ENCODE results near the gene CABP1.

Gene CABP1

DNA sequence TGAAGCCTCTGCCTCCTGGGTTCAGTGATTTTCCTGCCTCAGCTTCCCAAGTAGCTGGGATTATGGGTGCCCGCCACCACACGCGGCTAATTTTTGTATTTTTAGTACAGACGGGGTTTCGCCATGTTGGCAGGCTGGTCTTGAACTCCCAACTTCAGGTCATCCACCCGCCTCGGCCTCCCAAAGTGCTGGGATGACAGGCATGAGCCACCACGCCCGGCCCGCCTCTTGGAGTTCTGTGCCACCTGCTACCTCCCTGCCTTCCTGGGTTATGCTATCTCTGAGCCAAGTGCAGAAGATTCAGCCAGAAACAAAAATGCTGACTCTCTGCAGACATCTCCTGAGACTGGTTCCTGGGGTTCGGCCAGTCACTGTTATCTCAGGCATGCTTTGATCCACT, 13.2 kb downstream of the CABP1 start:
- H3K4me1 ChIP-seq (ENCODE audit: control insufficient read depth, insufficient read depth, low read length), result peaks cover 10% of the 10 kb centered on the region; the same call in 1 of the 2 replicates

DNA sequence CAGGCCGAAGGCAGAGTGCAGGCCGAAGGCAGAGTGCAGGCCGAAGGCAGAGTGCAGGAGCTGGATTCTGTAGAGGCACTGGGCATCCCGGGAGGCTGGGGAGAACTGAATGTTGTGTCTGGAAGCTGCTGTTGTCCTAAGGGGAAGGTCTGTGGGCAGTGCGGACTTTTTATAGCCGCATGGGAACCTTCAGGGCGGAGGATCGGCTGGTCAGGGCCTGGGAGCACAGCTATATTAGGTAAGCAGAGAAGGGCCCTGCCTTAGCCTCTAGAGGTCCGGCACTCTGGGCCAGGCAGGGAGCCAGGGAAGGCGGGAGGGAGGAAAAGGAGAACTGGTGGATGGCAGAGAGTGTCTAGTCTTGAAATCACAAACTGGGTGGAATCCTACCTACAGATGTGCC, 14.2 kb downstream of the CABP1 start:
- Histone ChIP-seq H3K4me3 (ENCODE audit: low read depth, low read length) (no peak overlapping the region), H3K27ac (ENCODE audit: low read depth, low read length) (no peak overlapping the region), H3K9me3 (ENCODE audit: control insufficient read depth, insufficient read depth, low read length) (no peaks in the 10 kb centered on the region), H3K36me3 (ENCODE audit: control insufficient read depth, insufficient read depth, low read length) (no peaks in the 10 kb centered on the region), H3K27me3 (ENCODE audit: control insufficient read depth, insufficient read depth, low read length) (no peaks in the 10 kb centered on the region), H3K4me1 (ENCODE audit: control insufficient read depth, insufficient read depth, low read length) (peaks cover 10% of the 10 kb centered on the region; the same call in 1 of the 2 replicates), H3K9ac (ENCODE audit: low read depth, low read length) (no peak overlapping the region)

More for the DNA sequence above, 13.2 kb downstream of the CABP1 start:
- Histone ChIP-seq H3K36me3 (ENCODE audit: control insufficient read depth, insufficient read depth, low read length) (no peaks in the 10 kb centered on the region), H3K9ac (ENCODE audit: low read depth, low read length) (no peak overlapping the region), H3K27me3 (ENCODE audit: control insufficient read depth, insufficient read depth, low read length) (no peaks in the 10 kb centered on the region), H3K4me3 (ENCODE audit: low read depth, low read length) (no peak overlapping the region), H3K27ac (ENCODE audit: low read depth, low read length) (no peak overlapping the region), H3K9me3 (ENCODE audit: control insufficient read depth, insufficient read depth, low read length) (no peaks in the 10 kb centered on the region)

DNA sequence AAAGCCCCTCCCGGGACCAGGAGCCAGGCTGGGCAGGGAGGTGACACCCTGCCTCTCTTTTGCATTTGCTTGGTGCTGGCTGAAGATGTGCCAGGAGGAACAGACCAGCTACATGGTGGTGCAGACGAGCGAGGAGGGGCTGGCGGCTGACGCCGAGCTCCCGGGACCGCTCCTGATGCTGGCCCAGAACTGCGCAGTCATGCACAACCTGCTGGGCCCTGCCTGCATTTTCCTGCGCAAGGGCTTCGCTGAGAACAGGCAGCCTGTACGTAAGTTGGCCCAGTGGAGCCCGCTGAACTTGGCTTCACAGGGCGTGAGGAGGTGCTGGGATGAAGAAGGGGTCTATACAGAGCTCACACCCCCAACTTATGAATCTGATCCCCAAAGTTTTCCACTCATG, 15.6 kb downstream of the CABP1 start:
- Histone ChIP-seq H3K9me3 (ENCODE audit: control insufficient read depth, insufficient read depth, low read length) (no peaks in the 10 kb centered on the region), H3K9ac (ENCODE audit: low read depth, low read length) (no peak overlapping the region), H3K27ac (ENCODE audit: low read depth, low read length) (no peak overlapping the region), H3K27me3 (ENCODE audit: control insufficient read depth, insufficient read depth, low read length) (no peaks in the 10 kb centered on the region), H3K36me3 (ENCODE audit: control insufficient read depth, insufficient read depth, low read length) (no peaks in the 10 kb centered on the region), H3K4me1 (ENCODE audit: control insufficient read depth, insufficient read depth, low read length) (peaks cover 5% of the 10 kb centered on the region; the same call in 1 of the 2 replicates), H3K4me3 (ENCODE audit: low read depth, low read length) (no peak overlapping the region)

DNA sequence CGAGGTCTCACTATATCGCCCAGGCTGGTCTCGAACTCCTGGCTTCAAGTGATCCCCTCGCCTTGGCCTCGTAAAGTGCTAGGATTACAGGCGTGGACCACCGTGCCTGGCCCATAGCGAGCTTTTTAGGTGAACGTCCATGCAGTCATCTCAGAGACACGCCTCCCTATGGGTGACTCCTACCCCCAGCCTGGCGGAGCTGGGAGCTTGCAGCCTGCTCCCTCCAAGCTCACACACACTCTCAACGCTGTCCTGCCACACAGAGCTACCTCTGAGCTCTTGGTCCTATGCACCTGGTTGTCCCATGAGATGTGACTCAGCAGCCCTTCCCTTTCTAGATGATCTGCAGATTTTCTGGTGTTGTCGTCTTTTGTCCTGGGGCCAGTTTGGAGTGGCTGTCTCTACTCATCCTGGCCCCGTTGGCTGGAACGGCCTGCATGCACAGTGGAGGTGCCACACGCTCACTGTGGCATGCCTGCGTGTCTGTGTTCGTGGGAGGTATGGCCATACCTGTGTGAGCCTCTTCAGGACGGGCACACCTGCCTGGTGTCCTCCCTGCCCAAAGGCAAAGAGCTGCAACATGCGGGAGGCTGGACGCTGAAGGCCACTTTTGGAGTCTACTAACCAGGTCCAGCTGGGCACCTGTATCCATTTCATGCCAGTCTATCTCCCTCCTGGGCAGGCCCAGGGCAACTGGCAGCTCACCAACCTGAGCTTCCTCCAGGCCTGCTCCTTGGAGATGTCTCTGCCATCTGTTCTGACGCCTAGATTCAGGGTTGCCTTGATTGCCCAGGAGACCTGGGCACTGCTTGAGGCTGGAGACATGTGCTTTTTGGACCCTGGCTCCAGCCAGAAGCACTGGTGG, 18.1 kb downstream of the CABP1 start:
- H3K27me3 ChIP-seq (ENCODE audit: control insufficient read depth, insufficient read depth, low read length), result no peaks in the 10 kb centered on the region
- no peak overlapping the region for H3K27ac ChIP-seq (ENCODE audit: low read depth, low read length)
- no peaks in the 10 kb centered on the region for H3K9me3 ChIP-seq (ENCODE audit: control insufficient read depth, insufficient read depth, low read length)
- no peaks in the 10 kb centered on the region for H3K36me3 ChIP-seq (ENCODE audit: control insufficient read depth, insufficient read depth, low read length)
- no peak overlapping the region for H3K9ac ChIP-seq (ENCODE audit: low read depth, low read length)
- no peak overlapping the region for H3K4me3 ChIP-seq (ENCODE audit: low read depth, low read length)
- H3K4me1 ChIP-seq (ENCODE audit: control insufficient read depth, insufficient read depth, low read length), result no peaks in the 10 kb centered on the region

DNA sequence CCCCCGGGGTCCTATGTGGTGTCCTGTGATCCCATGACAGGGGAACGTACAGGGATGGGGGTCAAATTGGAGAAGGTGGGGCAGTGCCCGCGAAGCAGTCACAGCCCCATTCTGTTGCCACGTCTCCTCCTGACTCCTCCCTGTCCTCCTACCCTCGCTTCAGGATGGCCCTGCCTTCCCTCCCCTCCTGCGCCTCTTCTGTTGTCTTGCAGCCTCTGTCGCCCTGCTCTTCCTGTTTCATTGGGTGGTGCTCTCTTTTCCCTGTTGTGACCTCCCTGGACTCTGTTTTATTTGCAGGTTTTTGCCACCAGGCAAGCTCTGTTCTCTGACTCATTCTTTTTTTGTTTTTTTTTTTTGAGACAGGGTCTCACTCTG, 18.7 kb downstream of the CABP1 start:
- Histone ChIP-seq H3K9me3 (ENCODE audit: control insufficient read depth, insufficient read depth, low read length) (no peaks in the 10 kb centered on the region), H3K4me1 (ENCODE audit: control insufficient read depth, insufficient read depth, low read length) (no peaks in the 10 kb centered on the region), H3K27me3 (ENCODE audit: control insufficient read depth, insufficient read depth, low read length) (no peaks in the 10 kb centered on the region), H3K36me3 (ENCODE audit: control insufficient read depth, insufficient read depth, low read length) (no peaks in the 10 kb centered on the region), H3K9ac (ENCODE audit: low read depth, low read length) (no peak overlapping the region), H3K27ac (ENCODE audit: low read depth, low read length) (no peak overlapping the region), H3K4me3 (ENCODE audit: low read depth, low read length) (no peak overlapping the region)

DNA sequence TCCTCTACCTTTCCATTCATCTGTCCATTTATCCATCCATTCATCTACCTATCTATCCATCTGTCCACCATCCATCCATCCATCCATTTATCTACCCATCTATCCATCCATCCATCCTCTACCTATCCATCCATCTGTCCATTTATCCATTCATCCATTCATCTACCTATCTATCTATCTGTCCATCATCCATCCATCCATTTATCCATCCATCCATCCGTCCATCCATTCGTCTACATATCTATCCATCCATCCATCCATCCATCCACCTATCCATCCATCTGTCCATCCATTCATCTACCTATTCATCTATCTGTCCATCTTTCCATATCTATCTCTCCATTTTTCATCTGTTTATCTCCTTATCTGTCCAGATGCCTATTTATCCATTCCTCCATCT, 21.0 kb downstream of the CABP1 start:
- H3K9ac ChIP-seq (ENCODE audit: low read depth, low read length), result no peak overlapping the region
- H3K9me3 ChIP-seq (ENCODE audit: control insufficient read depth, insufficient read depth, low read length), result no peaks in the 10 kb centered on the region
- no peak overlapping the region for H3K4me3 ChIP-seq (ENCODE audit: low read depth, low read length)
- H3K36me3 ChIP-seq (ENCODE audit: control insufficient read depth, insufficient read depth, low read length), result no peaks in the 10 kb centered on the region
- H3K27ac ChIP-seq (ENCODE audit: low read depth, low read length), result no peak overlapping the region
- no peaks in the 10 kb centered on the region for H3K27me3 ChIP-seq (ENCODE audit: control insufficient read depth, insufficient read depth, low read length)
- H3K4me1 ChIP-seq (ENCODE audit: control insufficient read depth, insufficient read depth, low read length), result peaks cover 1% of the 10 kb centered on the region; the same call in 1 of the 2 replicates

DNA sequence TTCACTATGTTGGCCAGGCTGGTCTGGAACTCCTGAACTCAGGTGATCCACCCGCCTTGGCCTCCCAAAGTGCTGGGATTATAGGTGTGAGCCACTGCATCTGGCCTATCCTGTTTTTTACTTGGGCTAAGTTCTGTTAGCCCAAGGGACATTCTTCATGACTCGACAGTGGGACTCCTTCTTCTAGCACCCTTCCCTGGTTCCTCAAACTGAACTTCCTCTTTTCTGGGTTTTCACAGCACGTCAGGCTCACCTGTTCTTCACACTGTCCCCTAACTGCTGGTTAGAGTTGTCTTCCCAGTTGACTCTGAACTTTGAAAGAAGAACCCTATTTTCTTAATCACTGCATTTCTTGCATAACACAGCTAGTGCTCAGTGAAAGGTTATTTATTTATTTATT, 22.5 kb downstream of the CABP1 start:
- no peaks in the 10 kb centered on the region for H3K36me3 ChIP-seq (ENCODE audit: control insufficient read depth, insufficient read depth, low read length)
- H3K27ac ChIP-seq (ENCODE audit: low read depth, low read length), result no peak overlapping the region
- H3K9me3 ChIP-seq (ENCODE audit: control insufficient read depth, insufficient read depth, low read length), result no peaks in the 10 kb centered on the region
- H3K4me1 ChIP-seq (ENCODE audit: control insufficient read depth, insufficient read depth, low read length), result peaks cover 7% of the 10 kb centered on the region; the same call in 1 of the 2 replicates
- no peak overlapping the region for H3K4me3 ChIP-seq (ENCODE audit: low read depth, low read length)
- H3K27me3 ChIP-seq (ENCODE audit: control insufficient read depth, insufficient read depth, low read length), result no peaks in the 10 kb centered on the region
- H3K9ac ChIP-seq (ENCODE audit: low read depth, low read length), result no peak overlapping the region

DNA sequence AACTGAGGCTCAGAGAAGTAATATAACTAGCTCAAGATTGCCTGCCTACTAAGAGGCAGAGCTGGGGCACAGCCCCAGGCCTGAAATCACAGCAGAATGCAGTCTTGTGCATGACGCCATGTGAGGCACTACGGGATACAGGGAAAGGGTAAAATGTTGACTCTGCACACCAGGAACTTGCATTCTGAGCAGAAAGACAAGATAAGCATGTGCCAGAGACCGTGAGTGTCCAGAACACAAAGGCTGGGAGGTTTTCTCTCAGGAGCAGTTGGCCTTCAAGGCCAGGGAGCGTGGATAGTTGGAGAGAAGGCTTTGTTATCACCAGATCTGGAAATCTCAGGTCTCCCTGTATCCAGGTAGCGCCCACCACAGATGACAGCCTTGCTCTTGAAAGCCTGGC, 23.3 kb downstream of the CABP1 start:
- no peaks in the 10 kb centered on the region for H3K27me3 ChIP-seq (ENCODE audit: control insufficient read depth, insufficient read depth, low read length)
- H3K9ac ChIP-seq (ENCODE audit: low read depth, low read length), result no peak overlapping the region
- H3K36me3 ChIP-seq (ENCODE audit: control insufficient read depth, insufficient read depth, low read length), result no peaks in the 10 kb centered on the region
- H3K4me3 ChIP-seq (ENCODE audit: low read depth, low read length), result no peak overlapping the region
- H3K27ac ChIP-seq (ENCODE audit: low read depth, low read length), result no peak overlapping the region
- no peaks in the 10 kb centered on the region for H3K9me3 ChIP-seq (ENCODE audit: control insufficient read depth, insufficient read depth, low read length)
- peaks cover 15% of the 10 kb centered on the region for H3K4me1 ChIP-seq (ENCODE audit: control insufficient read depth, insufficient read depth, low read length)

DNA sequence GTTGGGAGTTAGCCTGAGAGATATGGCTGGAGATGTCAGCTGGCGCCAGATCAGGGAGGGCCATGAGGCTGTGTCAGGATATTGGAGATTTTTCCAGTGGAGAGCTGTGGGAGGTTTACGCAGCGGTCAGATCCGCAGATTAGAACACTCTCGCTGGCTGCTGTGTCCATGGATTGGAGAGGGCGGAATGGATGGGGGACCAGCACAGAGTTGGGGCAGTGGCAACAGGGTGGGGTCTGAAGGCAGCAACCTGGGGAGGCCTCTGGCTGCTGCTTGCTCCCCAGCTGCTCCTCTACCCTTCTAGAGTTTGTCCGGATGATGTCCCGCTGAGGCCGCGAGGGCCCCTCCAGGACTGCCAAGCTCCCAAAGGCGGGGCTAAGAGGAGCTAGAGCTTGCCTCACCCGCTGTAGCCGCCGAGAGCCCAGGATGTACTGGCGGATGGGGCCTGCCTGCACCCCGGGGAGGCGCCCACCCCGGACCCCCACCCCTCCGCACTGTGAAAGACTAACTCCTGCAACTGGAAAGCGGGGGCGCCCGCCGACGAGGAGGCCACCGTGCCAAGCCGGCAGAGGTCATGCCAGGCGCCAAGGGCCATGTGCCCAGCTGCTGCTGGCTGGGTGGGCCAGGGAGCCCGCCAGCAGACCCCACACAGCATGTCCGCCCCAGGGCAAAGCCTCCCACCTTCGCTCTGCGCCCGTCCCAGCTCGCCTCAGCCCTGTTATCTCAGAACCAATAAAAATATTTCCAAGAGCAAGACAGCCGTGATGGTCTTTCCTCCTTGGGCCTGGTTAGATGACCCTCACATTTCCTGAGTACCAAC, 26.4 kb downstream of the CABP1 start:
- H3K4me1 ChIP-seq (ENCODE audit: control insufficient read depth, insufficient read depth, low read length), result peaks cover 27% of the 10 kb centered on the region
- no peak overlapping the region for H3K9ac ChIP-seq (ENCODE audit: low read depth, low read length)

DNA sequence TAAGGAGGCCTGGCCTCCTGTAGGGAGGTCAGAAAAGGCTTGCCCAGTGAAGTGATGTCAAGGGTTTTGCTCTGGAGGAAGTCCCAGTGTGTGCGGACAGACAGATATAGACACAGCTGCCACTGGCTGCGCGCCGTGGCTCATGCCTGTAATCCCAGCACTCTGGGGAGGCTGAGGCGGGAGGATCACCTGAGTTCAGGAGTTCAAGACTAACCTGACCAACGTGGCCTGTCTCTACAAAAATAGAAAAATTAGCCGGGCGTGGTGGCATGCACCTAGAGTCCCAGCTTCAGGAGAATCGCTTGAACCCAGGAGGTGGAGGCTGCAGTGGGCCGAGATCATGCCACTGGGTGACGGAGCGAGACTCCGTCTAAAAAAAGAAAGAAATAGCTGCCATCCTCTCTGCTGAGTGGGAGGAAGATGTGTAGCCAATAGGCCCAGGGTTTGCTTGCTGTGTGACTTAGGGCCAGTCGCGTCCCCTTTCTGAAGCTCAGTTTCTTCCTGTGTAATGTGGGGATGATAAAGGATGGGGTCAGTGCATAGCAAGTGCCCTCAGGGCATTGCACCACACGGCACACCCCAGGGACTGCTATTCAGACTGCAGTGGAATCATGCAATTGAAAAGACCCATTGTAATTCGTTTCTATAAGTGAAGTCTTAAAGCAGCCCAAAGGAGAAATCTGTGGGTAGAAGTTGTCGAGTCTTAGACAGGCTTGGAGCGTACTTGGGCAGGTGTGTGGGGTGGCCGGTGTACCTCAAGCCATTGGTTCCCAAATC, 27.9 kb downstream of the CABP1 start:
- peak overlapping the region; percentile 72 for H3K27ac ChIP-seq (ENCODE audit: low read depth, low read length)
- H3K4me3 ChIP-seq (ENCODE audit: low read depth, low read length), result peak overlapping the region; percentile 40; the same call in 1 of the 2 replicates

More for the DNA sequence above, 26.4 kb downstream of the CABP1 start:
- Histone ChIP-seq H3K27ac (ENCODE audit: low read depth, low read length) (no peak overlapping the region), H3K4me3 (ENCODE audit: low read depth, low read length) (no peak overlapping the region), H3K9me3 (ENCODE audit: control insufficient read depth, insufficient read depth, low read length) (no peaks in the 10 kb centered on the region), H3K27me3 (ENCODE audit: control insufficient read depth, insufficient read depth, low read length) (no peaks in the 10 kb centered on the region), H3K36me3 (ENCODE audit: control insufficient read depth, insufficient read depth, low read length) (no peaks in the 10 kb centered on the region)

More for the DNA sequence above, 27.9 kb downstream of the CABP1 start:
- Histone ChIP-seq H3K9me3 (ENCODE audit: control insufficient read depth, insufficient read depth, low read length) (no peaks in the 10 kb centered on the region), H3K36me3 (ENCODE audit: control insufficient read depth, insufficient read depth, low read length) (no peaks in the 10 kb centered on the region), H3K4me1 (ENCODE audit: control insufficient read depth, insufficient read depth, low read length) (peaks cover 27% of the 10 kb centered on the region), H3K9ac (ENCODE audit: low read depth, low read length) (no peak overlapping the region), H3K27me3 (ENCODE audit: control insufficient read depth, insufficient read depth, low read length) (no peaks in the 10 kb centered on the region)

Data from HUES48 (cell line).